PC-3 (cell line): ENCODE data around the gene PIEZO1.

ENCODE experiments used
- CTCF ChIP-seq: fragments of 300-600 bp; sonication (generic); conservative IDR thresholded peaks from 2 replicates; pipeline ENCODE4 v1.5.1; 2017; ENCODE audit warnings: antibody characterized with exemption, low read depth, mild to moderate bottlenecking, low read length
- EZH2 ChIP-seq: fragments of 300-600 bp; sonication (generic); IDR thresholded peaks from one replicate; pipeline ENCODE4 v1.6.1; 2017; ENCODE audit warnings: antibody characterized with exemption, mild to moderate bottlenecking, low read length; ENCODE audit not compliant: unreplicated experiment
- EZH2phosphoT487 ChIP-seq: fragments of 300-600 bp; sonication (generic); IDR thresholded peaks from 2 replicates; pipeline ENCODE4 v1.6.1; 2018; ENCODE audit warnings: mild to moderate bottlenecking, antibody characterized with exemption, low read length, borderline replicate concordance

- TF ChIP-seq EZH2phosphoT487 (no peak), CTCF (no peak), EZH2 (no peak)
These were observed 36.7 kb downstream of the PIEZO1 start for GRCh38 chr16:88748364-88748763.
